Activated naive CD4-positive, alpha-beta T cell treated with anti-CD3 and anti-CD28 coated beads, Interleukin-2, amount 50 U/mL, for 24 hours (primary cell): ENCODE data around the gene CPT1B.
A peak's percentile ranks its signal among the peaks of the same experiment; 100 is the strongest.

Experiments used
- H3K27ac Mint-ChIP-seq: one replicate; pipeline ENCODE4 v1.8.0; 2021; ENCODE audit warnings: mild to moderate bottlenecking, mixed read lengths
- H3K27me3 Mint-ChIP-seq: one replicate; pipeline ENCODE4 v1.8.0; 2021; ENCODE audit warnings: mixed read lengths
- H3K36me3 Mint-ChIP-seq: one replicate; pipeline ENCODE4 v1.8.0; 2021; ENCODE audit warnings: mixed read lengths
- H3K4me1 Mint-ChIP-seq: one replicate; pipeline ENCODE4 v1.8.0; 2021; ENCODE audit warnings: mixed read lengths
- H3K4me3 Mint-ChIP-seq: one replicate; pipeline ENCODE4 v1.8.0; 2021; ENCODE audit warnings: mild to moderate bottlenecking, mixed read lengths
- H3K9me3 Mint-ChIP-seq: one replicate; pipeline ENCODE4 v1.8.0; 2021; ENCODE audit warnings: mixed read lengths

The CPT1B gene

DNA sequence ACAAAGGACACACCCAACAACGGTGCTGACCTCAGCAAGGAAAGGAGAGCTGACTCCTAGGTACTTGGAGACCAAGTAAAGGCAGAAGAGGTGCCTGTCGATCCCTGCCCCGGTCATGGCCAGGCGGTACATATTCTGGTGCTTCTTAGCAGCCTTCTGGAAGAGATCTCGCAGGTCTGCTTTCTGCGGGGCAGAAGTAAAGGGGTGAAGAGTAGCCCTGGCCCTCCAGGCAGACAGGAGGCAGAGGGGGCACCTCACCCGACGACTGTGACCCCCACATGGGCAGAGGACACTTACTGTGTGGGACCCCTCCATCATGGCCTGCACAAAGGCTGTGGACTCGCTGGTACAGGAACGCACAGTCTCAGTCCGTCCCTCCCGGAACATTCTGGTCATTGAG is 7.4 kb downstream of the CPT1B start:
- Mint-ChIP-seq H3K27me3 (no peaks in the 10 kb centered on the region), H3K9me3 (no peaks in the 10 kb centered on the region), H3K27ac (no peak overlapping the region), H3K4me3 (no peak overlapping the region), H3K4me1 (no peaks in the 10 kb centered on the region), H3K36me3 (peaks cover 3% of the 10 kb centered on the region)

DNA sequence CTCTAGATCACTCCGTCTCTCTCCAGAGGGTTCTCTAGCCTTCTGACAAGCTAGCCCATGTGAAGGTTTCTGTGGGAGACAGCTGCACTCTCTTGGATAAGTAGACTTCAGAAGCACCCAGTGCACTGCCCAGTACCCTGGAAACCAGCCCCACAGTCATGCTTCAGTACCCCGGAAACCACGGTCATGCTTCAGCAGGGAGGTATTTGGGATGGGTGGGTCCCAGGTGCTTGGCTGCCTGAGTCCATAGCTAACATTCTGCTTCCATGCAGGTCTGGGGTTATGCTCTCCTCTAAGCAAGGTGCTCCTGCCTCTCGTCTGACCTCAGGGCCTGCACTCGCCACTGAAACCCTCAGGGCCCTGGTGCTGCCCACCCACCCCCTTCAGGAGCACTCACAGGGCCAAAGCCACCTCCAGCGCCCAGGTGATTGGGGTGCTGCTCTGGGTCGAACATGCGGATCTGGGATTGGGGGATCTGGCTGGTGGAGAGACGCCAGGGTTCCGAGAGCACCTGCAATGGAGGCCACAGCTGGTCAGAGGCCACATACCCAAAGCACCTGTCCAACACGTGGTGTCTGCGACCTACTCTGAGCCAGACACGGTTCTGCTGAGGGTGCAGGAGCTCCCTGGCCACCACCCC is 8.2 kb downstream of the CPT1B start:
- Mint-ChIP-seq H3K9me3 (no peaks in the 10 kb centered on the region), H3K4me3 (no peak overlapping the region), H3K27me3 (no peaks in the 10 kb centered on the region), H3K36me3 (peaks cover 3% of the 10 kb centered on the region), H3K4me1 (no peaks in the 10 kb centered on the region), H3K27ac (no peak overlapping the region)

DNA sequence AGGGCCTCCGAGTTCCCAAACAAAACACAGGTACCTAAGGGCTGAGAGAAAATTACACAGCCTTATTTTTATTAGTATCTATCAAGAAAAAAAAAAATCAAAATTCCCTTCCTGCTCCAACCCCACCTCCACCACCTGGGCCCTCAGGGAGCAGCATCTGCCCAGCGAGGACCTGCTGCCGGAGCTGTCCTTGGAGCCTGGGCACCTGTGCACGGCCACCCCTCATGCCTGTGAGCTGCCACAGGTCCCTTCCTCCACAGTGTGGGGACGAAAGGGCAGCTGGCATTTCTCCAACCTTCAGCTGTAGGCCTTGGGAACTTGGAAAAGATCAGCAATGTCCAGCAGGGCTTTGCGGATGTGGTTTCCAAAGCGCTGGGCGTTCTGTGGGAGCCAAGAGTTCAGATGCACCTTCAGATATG is 9.2 kb downstream of the CPT1B start:
- no peaks in the 10 kb centered on the region for H3K9me3 Mint-ChIP-seq
- H3K36me3 Mint-ChIP-seq: peaks cover 3% of the 10 kb centered on the region

DNA sequence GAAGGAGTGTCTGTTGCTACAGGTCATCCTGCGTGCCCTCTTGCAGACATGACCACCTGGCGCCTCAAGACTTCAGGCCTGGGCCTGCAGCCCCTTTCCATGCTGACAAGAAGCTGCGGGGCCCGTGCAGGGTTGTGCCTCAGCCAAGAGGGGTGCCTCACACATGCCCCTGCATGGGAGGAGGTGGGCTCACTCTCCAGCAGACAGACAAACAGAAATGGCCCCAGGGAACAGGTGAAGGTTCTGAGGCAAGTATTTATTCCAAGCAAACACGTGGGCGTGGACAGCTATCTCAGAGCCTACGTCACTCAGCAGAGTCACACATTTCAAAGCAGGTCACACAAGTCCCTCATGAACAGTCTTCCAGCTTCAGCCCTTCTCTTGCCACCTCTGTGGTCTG is 9.6 kb downstream of the CPT1B start:
- no peaks in the 10 kb centered on the region for H3K27me3 Mint-ChIP-seq
- no peak overlapping the region for H3K4me3 Mint-ChIP-seq
- no peaks in the 10 kb centered on the region for H3K9me3 Mint-ChIP-seq
- peaks cover 3% of the 10 kb centered on the region for H3K36me3 Mint-ChIP-seq
- no peak overlapping the region for H3K27ac Mint-ChIP-seq
- peaks cover under 1% of the 10 kb centered on the region for H3K4me1 Mint-ChIP-seq

More for the DNA sequence above, 9.2 kb downstream of the CPT1B start:
- Mint-ChIP-seq H3K4me3 (no peak overlapping the region), H3K27me3 (no peaks in the 10 kb centered on the region), H3K27ac (no peak overlapping the region), H3K4me1 (no peaks in the 10 kb centered on the region)

DNA sequence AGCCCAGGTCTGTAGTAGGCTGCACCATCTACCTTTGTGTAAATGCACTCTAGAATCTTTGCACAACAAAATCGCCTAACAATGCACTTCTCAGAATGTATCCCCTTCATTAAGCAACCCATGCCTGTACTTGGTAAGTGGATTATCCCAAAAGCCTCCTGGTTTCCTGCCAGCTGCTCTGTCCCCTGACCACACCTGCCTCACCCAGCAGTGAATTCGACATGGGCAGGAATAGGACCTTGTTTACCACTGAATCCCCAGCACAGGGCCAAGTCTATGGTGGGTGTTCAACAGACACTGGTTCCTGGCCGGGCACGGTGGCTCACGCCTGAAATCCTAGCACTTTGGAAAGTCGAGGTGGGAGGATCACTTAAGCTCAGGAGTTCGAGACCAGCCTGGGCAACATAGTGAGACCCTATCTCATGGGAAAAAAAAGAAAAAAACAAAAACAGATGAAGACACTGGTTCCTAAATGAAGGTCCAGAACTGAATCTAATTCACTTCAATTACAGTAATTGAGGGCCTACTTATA is 10.4 kb downstream of the CPT1B start:
- Mint-ChIP-seq H3K36me3 (peaks cover 3% of the 10 kb centered on the region), H3K27me3 (no peaks in the 10 kb centered on the region), H3K9me3 (no peaks in the 10 kb centered on the region), H3K4me1 (peaks cover 9% of the 10 kb centered on the region), H3K4me3 (no peak overlapping the region), H3K27ac (no peak overlapping the region)

DNA sequence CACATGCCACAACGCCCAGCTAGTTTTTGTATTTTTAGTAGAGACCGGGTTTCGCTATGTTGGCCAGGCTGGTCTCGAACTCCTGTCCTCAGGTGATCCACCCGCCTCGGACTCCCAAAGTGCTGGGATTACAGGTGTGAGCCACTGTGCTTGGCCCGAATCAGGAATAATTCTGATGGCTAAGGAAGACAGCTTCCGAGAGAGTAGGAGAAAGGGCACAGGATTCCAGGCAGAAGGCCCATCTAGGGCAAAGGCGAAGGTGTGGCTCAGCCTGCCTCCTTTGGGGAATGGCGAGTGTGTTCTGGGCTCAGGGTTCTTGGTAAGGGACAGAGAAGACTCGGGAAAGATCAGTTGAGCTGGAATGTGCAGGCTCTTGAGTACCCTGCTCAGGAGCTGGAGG is 13.9 kb downstream of the CPT1B start:
- H3K4me1 Mint-ChIP-seq: peaks cover 24% of the 10 kb centered on the region
- H3K27me3 Mint-ChIP-seq: no peaks in the 10 kb centered on the region
- H3K27ac Mint-ChIP-seq: no peak overlapping the region
- H3K4me3 Mint-ChIP-seq: no peak overlapping the region
- H3K36me3 Mint-ChIP-seq: peaks cover under 1% of the 10 kb centered on the region
- H3K9me3 Mint-ChIP-seq: no peaks in the 10 kb centered on the region

DNA sequence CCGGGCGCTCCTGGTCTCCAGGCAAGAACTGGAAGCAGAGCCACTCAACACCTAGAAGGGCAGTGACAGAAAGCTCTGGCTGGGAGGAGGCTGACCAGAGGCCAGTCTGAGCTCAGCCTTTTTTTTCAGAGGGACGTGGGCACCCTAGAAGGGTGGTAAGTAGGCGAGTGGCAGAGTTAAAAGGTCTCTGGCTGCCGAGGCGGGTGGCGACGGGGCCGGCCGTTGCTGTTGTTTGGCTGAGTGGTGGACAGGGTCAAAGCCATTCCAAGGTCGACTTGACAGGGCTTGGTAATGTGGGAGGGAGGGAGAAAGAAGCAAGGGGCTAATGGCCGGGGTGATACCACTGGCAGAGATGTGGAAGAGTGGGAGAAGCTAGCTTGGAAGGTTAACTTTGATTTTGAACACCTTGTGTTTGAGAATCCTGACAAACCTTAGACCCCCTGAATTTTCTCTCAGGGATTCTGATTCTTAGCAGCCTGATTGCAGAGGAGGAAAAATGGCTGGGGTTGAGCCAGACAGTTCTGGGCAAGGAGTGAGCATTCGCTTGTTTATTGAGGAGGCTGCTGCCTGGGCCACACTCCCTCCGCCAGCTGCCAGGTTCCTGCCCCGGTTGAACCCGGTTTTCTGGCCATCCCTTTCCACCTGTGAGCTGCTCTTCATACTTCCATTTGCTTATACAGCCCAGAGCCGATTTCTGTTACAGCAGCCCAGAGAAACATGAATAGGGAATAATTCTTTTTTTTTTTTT is 14.6 kb downstream of the CPT1B start:
- peak overlapping the region; percentile 32 for H3K27ac Mint-ChIP-seq
- peak overlapping the region; percentile 94 for H3K4me3 Mint-ChIP-seq
- no peaks in the 10 kb centered on the region for H3K27me3 Mint-ChIP-seq
- peaks cover 24% of the 10 kb centered on the region for H3K4me1 Mint-ChIP-seq
- no peaks in the 10 kb centered on the region for H3K36me3 Mint-ChIP-seq
- no peaks in the 10 kb centered on the region for H3K9me3 Mint-ChIP-seq

DNA sequence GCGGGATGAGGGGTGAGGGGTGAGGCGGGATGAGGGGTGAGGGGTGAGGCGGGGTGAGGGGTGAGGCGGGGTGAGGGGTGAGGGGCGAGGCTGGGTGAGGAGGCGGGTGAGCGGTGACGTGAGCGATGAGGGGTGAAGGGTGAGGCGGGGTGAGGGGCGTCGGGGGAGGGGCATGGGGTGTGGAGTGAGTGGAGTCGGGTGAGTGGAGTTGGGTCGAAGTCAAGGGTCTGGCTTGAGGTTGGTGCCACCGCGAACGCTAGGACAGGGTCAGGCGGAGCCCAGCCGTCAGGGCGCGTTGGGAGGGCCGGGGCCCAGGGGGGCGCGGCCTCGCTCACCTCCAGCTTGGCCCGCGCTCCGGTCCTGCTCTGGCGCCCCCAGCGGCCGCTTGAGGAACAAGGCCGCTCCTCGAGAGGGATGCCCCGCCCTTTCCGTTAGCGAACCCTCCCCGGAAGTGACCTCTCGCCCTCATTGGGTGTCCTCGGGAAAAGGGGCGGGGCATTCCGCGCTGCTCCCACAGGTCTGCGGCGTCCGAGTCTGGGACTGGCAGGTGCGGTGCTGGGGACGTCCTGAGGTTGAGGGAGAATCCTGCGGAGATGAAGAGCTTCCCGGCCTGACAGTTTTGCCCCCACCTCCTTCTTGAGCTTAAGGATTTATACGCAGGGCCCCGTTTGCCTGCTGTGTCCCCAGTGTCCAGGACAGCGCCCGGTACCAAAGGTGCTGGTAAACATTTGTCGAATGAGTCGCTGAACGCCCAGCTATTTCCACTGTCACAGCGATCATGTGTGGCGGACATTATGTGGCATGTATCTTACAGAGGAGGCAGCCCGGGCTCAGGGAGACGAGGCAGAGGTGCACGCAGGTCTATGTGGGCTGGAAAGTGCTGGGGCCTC is 15.5 kb downstream of the CPT1B start, which contains the start of gene SYCE3:
TSS of gene SYCE3 (minus strand) at position 397 of the 890 bp plus-strand sequence. CDS start 6,514 bp downstream, outside the sequence.
- Mint-ChIP-seq H3K9me3 (no peaks in the 10 kb centered on the region), H3K27me3 (no peaks in the 10 kb centered on the region), H3K27ac (peak within 1 kb of the TSS; percentile 60), H3K4me3 (peak within 1 kb of the TSS; percentile 94), H3K4me1 (peaks cover 24% of the 10 kb centered on the region), H3K36me3 (no peaks in the 10 kb centered on the region)

DNA sequence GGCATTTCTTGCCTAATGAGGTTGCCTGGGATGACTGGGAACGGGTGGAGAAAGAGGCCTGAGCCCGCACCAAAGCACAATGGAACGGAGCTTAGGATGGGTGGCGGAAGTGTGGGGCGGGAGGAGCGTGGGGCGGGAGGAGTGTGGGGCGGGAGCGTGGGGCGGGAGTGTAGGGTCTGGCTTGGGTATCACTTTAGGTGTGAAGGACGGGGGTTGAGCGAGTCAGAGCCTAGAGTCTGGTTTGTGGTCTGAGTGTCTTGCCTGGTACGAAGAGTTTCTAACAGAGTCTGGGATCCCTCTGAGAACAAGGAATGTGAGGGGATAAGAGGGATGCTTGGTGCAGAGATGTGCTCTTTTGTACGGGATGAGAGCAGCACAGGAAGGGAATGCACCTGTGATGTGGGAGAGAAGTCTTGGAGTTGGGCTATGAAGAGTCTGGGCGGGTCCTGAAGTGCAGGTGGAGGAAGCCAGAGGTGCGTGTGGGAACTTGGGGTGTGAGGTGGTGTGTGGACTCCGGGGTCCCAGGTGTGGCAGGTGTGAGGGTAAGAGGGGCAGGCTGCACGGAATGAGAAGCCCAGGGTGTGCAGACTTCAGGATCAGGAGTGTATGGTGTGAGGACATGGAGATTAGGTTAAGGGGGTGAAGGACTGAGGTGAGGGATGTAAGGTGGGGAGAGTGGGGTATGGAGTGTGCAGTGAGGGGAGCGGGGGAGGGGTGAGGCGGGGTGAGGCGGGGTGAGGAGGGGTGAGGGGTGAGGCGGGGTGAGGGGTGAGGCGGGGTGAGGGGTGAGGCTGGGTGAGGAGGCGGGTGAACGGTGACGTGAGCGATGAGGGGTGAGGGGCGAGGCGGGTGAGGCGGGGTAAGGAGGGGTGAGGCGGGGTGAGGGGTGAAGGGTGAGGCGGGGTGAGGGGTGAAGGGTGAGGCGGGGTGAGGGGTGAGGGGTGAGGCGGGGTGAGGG is 16.5 kb downstream of the CPT1B start:
- no peaks in the 10 kb centered on the region for H3K36me3 Mint-ChIP-seq
- H3K27ac Mint-ChIP-seq: peak overlapping the region; percentile 26
- H3K4me3 Mint-ChIP-seq: peak overlapping the region; percentile 76
- no peaks in the 10 kb centered on the region for H3K27me3 Mint-ChIP-seq
- peaks cover 24% of the 10 kb centered on the region for H3K4me1 Mint-ChIP-seq
- no peaks in the 10 kb centered on the region for H3K9me3 Mint-ChIP-seq

DNA sequence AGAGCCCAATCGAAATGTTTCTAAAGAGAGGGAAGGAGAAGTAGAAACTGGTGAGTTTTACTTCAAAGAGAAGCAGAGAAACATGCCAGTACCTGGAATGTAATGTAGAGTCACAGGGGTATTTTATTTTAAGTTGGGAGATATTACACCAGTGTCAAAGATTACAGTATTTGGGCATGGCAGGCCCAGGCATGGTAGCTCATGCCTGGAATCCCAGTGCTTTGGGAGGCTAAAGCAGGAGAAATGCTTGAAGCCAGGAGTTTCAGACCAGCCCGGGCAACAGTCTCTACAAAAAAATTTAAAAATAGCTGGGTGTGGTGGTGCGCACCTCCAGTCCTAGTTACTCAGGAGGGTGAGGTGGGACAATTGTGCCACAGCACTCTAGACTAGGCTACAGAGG is 18.2 kb downstream of the CPT1B start:
- peaks cover 24% of the 10 kb centered on the region for H3K4me1 Mint-ChIP-seq
- no peaks in the 10 kb centered on the region for H3K27me3 Mint-ChIP-seq
- H3K36me3 Mint-ChIP-seq: no peaks in the 10 kb centered on the region
- H3K4me3 Mint-ChIP-seq: no peak overlapping the region
- no peaks in the 10 kb centered on the region for H3K9me3 Mint-ChIP-seq
- no peak overlapping the region for H3K27ac Mint-ChIP-seq

DNA sequence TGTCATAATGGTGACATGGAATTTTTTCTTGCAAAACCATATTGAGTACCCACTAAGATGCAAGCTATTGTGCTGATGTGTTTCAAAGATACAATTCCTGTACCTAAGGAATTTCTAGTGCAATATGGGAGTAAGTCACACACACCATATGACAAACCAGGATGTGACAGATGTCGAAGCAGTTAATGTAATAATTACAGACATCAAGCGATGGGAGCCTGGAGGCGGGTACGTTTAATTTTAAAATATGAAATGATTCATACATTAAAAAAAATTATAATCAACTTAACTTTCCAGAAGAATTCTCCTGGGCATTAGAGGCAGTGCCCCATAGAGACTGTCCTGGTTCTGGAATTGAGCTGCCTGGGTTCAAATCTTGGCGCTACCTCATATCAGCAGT is 21.5 kb downstream of the CPT1B start:
- no peak overlapping the region for H3K4me3 Mint-ChIP-seq

DNA sequence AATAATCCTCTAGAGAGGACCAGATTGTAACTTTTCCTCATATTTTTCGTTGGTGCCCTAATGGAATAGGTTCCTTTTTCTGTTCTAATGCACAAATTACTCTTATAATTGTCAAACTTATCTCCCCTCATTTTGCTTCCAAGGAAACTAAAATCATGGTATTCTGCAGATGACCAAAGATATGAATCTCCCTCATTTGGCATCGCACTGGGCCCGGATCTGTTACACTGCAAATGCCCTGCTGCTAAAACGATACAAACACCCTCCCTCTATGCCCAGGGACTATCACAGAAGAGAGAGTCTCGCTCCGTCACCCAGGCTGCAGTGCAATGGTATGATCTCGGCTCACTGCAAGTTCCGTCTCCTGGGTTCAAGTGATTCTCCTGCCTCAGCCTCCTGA is 24.9 kb downstream of the CPT1B start:
- no peaks in the 10 kb centered on the region for H3K36me3 Mint-ChIP-seq

More for the DNA sequence above, 21.5 kb downstream of the CPT1B start:
- H3K27ac Mint-ChIP-seq: no peak overlapping the region
- H3K36me3 Mint-ChIP-seq: no peaks in the 10 kb centered on the region
- peaks cover 15% of the 10 kb centered on the region for H3K4me1 Mint-ChIP-seq
- H3K27me3 Mint-ChIP-seq: no peaks in the 10 kb centered on the region
- no peaks in the 10 kb centered on the region for H3K9me3 Mint-ChIP-seq

DNA sequence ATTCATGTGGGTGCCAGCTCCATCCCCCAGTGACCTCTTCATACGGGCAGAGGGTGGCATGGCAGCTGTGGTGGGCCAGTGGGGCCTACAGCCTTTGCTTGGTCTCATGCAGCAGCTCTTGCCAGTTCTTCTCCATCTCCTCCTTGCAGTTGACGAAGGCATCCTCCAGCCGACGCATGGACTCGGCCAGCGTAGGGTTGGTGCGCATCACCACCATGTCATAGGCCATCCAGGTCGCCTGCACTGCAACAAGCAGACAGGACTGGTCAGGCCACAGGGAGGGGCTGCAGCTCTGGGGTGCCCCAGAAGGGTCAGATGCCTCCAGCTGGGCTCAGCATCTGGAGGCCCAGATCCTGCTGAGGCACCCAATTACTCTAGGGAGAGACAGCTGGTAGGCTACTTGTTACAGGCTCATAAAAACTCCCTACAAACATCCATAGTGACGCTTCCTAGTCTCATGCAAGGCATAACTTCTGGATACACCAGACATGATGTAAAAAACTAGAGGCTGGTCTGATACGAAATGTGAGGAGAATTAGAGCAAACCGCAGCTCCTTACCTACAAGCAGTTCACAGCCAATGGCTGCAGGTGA is 27.0 kb downstream of the CPT1B start:
- H3K4me1 Mint-ChIP-seq: peaks cover 19% of the 10 kb centered on the region
- no peaks in the 10 kb centered on the region for H3K27me3 Mint-ChIP-seq
- no peaks in the 10 kb centered on the region for H3K9me3 Mint-ChIP-seq
- no peaks in the 10 kb centered on the region for H3K36me3 Mint-ChIP-seq
- no peak overlapping the region for H3K4me3 Mint-ChIP-seq
- H3K27ac Mint-ChIP-seq: no peak overlapping the region

More for the DNA sequence above, 24.9 kb downstream of the CPT1B start:
- no peaks in the 10 kb centered on the region for H3K27me3 Mint-ChIP-seq
- no peak overlapping the region for H3K4me3 Mint-ChIP-seq
- H3K4me1 Mint-ChIP-seq: peaks cover 19% of the 10 kb centered on the region
- no peak overlapping the region for H3K27ac Mint-ChIP-seq
- no peaks in the 10 kb centered on the region for H3K9me3 Mint-ChIP-seq

DNA sequence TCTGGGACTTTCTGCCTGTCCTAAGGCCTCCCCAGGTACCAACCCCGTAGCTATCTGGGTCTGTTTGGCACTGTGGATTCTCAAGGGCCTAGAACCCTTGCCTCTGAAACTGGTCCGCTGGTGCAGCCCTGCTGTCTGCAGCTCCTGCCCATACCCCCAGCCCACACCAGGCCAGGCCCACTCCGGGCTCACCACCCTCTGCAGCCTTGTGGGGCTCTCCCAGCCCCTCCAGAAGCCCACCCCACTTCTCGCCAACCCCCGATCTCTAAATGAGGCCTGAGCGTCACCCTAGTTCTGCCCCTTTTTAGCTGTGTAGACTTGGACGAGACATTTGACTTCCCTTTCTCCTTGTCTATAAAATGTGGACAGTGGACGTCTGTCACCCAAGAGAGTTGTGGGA is 27.8 kb downstream of the CPT1B start:
- H3K4me3 Mint-ChIP-seq: peak overlapping the region; percentile 82
- H3K36me3 Mint-ChIP-seq: no peaks in the 10 kb centered on the region
- peak overlapping the region; percentile 94 for H3K27ac Mint-ChIP-seq
- H3K9me3 Mint-ChIP-seq: no peaks in the 10 kb centered on the region
- H3K27me3 Mint-ChIP-seq: no peaks in the 10 kb centered on the region
- H3K4me1 Mint-ChIP-seq: peaks cover 28% of the 10 kb centered on the region
